HG03159 (cell line): ENCODE measurements around the gene MAPK13.
A peak's percentile ranks its signal among the peaks of the same experiment; 100 is the strongest.
"Not testable (repeated sequence)": the region's sequence is repeated elsewhere in the genome, so short reads cannot be mapped to it uniquely, and the experiment has no call there.

Source experiments
- ATAC-seq: cut with Tn5 transposase; IDR thresholded peaks from one replicate; pipeline ENCODE4 v1.9.1; 2021; ENCODE audit warnings: mild to moderate bottlenecking, moderate library complexity; ENCODE audit not compliant: unreplicated experiment

Gene MAPK13

GRCh38 chr6:36114798-36115408, 15.4 kb upstream of the MAPK13 start:
- no peak for ATAC-seq

GRCh38 chr6:36115412-36115811, 14.9 kb upstream of the MAPK13 start:
- no peak for ATAC-seq

- no peak for ATAC-seq
These were observed 14.0 kb upstream of the MAPK13 start for GRCh38 chr6:36116066-36116864.

GRCh38 chr6:36116943-36117342, 13.4 kb upstream of the MAPK13 start:
- ATAC-seq, result no peak

GRCh38 chr6:36117658-36118549, 12.4 kb upstream of the MAPK13 start:
- no peak for ATAC-seq

GRCh38 chr6:36118550-36119107, 11.7 kb upstream of the MAPK13 start:
- no peak for ATAC-seq

- no peak for ATAC-seq
These were observed 11.1 kb upstream of the MAPK13 start for GRCh38 chr6:36119209-36119608.

GRCh38 chr6:36120018-36120417, 10.3 kb upstream of the MAPK13 start:
- no peak for ATAC-seq

GRCh38 chr6:36120539-36120938, 9.8 kb upstream of the MAPK13 start:
- ATAC-seq, result no peak

GRCh38 chr6:36120979-36121786, 9.1 kb upstream of the MAPK13 start:
- ATAC-seq, result no peak

- ATAC-seq, result no peak
These were observed 8.4 kb upstream of the MAPK13 start for GRCh38 chr6:36121787-36122494.

- no peak for ATAC-seq
These were observed 7.6 kb upstream of the MAPK13 start for GRCh38 chr6:36122495-36123269.

GRCh38 chr6:36123270-36124139, 6.8 kb upstream of the MAPK13 start:
- ATAC-seq, result peak; percentile 51

- not testable (repeated sequence) for ATAC-seq
These were observed 6.0 kb upstream of the MAPK13 start for GRCh38 chr6:36124346-36124745.

GRCh38 chr6:36124881-36125280, 5.4 kb upstream of the MAPK13 start:
- ATAC-seq, result no peak

GRCh38 chr6:36125575-36125974, 4.7 kb upstream of the MAPK13 start:
- no peak for ATAC-seq

- ATAC-seq, result no peak
These were observed 4.2 kb upstream of the MAPK13 start for GRCh38 chr6:36126121-36126520.
